Adipocyte (in vitro differentiated cells): ENCODE data around the gene RILP.

Source experiments
- DNase-seq: peaks from one replicate; pipeline ENCODE4 v3.0.0-alpha.2; 2015; ENCODE audit warnings: low read depth
- H3K27me3 ChIP-seq: replicated peaks from 2 replicates; pipeline ENCODE4 v1.7.0; 2013; ENCODE audit warnings: mild to moderate bottlenecking, low read length, moderate library complexity; ENCODE audit not compliant: control insufficient read depth, insufficient read depth
- H3K36me3 ChIP-seq: 2 replicates; pipeline ENCODE4 v1.7.0; 2013; ENCODE audit warnings: low read length, mild to moderate bottlenecking, moderate library complexity; ENCODE audit not compliant: control insufficient read depth, insufficient read depth, severe bottlenecking
- H3K4me1 ChIP-seq: 2 replicates; pipeline ENCODE4 v1.7.0; 2013; ENCODE audit warnings: mild to moderate bottlenecking, low read length, moderate library complexity; ENCODE audit not compliant: control insufficient read depth, insufficient read depth
- H3K4me3 ChIP-seq: 2 replicates; pipeline ENCODE4 v1.7.0; 2013; ENCODE audit warnings: mild to moderate bottlenecking, low read length, moderate library complexity
- H3K9ac ChIP-seq: 2 replicates; pipeline ENCODE4 v1.7.0; 2013; ENCODE audit warnings: mild to moderate bottlenecking, low read length, moderate library complexity
- H3K9me3 ChIP-seq: 2 replicates; pipeline ENCODE4 v1.7.0; 2013; ENCODE audit warnings: mild to moderate bottlenecking, low read length, moderate library complexity; ENCODE audit not compliant: control insufficient read depth

Gene RILP

DNA sequence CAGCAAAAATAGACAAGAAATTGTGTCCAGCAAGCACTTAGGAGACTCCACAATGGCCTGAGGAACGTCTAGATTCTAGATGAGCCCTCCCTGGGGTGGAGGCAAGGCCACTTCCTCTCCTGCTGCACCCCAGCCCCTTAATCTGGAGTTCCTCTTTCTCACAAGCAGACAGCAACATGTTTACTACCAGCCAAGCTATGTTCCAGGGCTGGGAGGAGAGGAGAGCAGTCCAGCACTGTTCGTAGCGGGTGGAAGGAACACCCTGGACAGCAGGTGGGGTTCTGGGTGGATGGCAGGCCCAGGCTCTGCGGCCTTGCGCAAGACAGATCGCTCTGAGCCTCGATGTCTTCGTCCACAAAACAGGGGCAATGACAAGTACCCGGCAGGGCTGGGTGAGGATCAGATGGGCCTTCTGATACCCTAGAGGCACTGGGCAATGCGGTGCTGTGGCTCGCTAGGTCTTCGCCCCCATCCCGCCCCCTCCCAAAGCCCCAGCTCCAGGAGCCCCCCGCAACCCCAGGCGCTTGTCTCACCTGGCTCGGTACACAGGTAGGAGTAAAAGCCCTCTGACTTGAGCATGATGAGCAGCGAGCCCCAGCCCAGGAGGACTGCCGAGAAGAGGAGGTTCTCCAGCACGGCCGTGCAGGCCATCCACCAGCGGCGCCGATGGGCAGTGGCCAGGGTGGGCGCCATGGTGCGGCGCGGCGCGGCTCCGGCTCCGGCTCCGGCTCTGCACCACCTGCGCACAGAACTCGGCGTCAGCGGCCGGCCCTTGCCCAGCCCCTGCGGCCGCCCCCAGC is 22.3 kb downstream of the RILP start:
- H3K9me3 ChIP-seq = no peaks in the 10 kb centered on the region
- peak overlapping the region; percentile 92 for H3K4me3 ChIP-seq
- no peaks in the 10 kb centered on the region for H3K36me3 ChIP-seq
- H3K4me1 ChIP-seq = peaks cover 32% of the 10 kb centered on the region
- H3K9ac ChIP-seq = peak overlapping the region; percentile 90
- H3K27me3 ChIP-seq = no peaks in the 10 kb centered on the region
- DNase-seq = no peak

GRCh38 chr17:1626333-1626732 is 23.3 kb downstream of the RILP start:
- Histone ChIP-seq H3K27me3 (no peaks in the 10 kb centered on the region), H3K9ac (peak overlapping the region; percentile 71), H3K36me3 (peaks cover 3% of the 10 kb centered on the region), H3K9me3 (no peaks in the 10 kb centered on the region), H3K4me1 (peaks cover 32% of the 10 kb centered on the region), H3K4me3 (peak overlapping the region; percentile 92)
- no peak for DNase-seq

DNA sequence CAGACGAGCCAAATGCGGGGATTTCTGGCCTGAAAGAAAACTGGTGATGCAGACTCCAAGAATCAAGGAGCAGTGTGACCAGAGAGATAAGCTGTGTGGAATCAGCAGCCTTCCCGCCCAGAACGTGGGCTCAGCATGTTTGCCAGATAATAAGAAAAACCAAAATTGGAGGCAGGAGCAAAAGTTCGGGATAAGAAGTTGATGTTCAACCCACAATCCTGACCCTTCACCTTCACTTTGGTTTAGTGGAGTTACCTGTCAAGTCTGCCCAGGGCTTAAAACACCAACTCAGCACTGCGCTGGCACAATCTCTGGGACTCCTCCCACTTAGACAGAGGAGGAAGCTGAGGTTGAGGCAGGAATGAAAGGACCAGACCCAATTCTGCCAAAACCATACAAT is 24.1 kb downstream of the RILP start:
- no peaks in the 10 kb centered on the region for H3K27me3 ChIP-seq
- no peak for DNase-seq
- H3K4me3 ChIP-seq = peak overlapping the region; percentile 92
- H3K9ac ChIP-seq = peak overlapping the region; percentile 71
- H3K36me3 ChIP-seq = peaks cover 6% of the 10 kb centered on the region
- H3K9me3 ChIP-seq = no peaks in the 10 kb centered on the region
- H3K4me1 ChIP-seq = peaks cover 32% of the 10 kb centered on the region

- Histone ChIP-seq H3K4me1 (peaks cover 32% of the 10 kb centered on the region), H3K9ac (peak overlapping the region; percentile 71), H3K27me3 (no peaks in the 10 kb centered on the region), H3K9me3 (no peaks in the 10 kb centered on the region), H3K36me3 (peaks cover 6% of the 10 kb centered on the region), H3K4me3 (no peak overlapping the region)
- no peak for DNase-seq
These were observed 24.6 kb downstream of the RILP start for GRCh38 chr17:1625053-1625452.

DNA sequence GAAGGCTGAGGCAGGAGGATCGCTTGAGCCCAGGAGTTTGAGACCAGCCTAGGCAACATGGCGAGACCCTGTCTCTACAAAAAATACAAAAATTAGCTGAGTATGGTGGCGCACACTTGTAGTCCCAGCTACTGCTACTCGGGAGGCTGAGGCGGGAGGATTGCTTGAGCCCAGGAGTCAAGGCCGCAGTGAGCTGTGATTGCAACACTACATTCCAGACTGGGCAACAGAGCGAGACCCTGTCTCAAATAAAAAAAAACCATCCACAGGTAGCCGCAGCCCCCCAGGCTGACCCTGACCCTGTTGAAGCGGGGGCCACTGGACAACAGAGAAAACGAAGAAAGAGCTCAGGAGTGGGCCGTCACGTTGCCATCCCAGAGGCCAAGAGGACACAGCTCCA is 25.0 kb downstream of the RILP start:
- H3K9ac ChIP-seq = no peak overlapping the region
- H3K4me3 ChIP-seq = no peak overlapping the region

DNA sequence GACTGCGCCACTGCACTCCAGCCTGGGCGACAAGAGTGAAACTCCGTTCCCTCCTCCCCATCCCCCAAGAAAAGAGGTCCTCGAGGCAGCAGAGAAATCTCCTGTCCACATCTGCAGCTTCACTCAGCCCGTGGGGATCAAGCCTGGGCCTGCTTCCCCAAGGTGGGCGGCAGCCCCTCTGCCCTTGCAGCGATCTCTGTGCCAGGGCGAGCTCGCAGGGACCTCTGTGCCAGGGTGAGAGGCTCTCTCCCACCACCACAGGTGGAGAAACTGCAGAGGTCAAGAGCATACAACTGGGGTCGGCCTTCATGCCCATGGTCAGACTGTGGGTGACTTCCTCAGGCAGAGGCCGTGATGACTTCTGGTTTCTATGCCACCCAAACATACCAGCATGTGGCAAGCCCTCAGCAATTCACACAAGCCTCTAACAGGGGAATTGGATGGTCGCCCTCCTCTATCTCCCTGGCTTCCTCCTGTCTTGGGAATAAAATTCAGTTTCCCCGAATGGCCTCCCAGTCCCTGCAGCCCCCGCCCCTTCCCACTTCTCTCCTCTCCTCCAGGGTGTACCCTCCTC is 26.5 kb downstream of the RILP start:
- peaks cover 11% of the 10 kb centered on the region for H3K36me3 ChIP-seq
- no peaks in the 10 kb centered on the region for H3K27me3 ChIP-seq
- peaks cover 27% of the 10 kb centered on the region for H3K4me1 ChIP-seq
- no peak overlapping the region for H3K4me3 ChIP-seq
- no peaks in the 10 kb centered on the region for H3K9me3 ChIP-seq
- no peak for DNase-seq
- no peak overlapping the region for H3K9ac ChIP-seq

More for the DNA sequence above, 25.0 kb downstream of the RILP start:
- no peak for DNase-seq
- H3K9me3 ChIP-seq = no peaks in the 10 kb centered on the region
- peaks cover 31% of the 10 kb centered on the region for H3K4me1 ChIP-seq
- H3K36me3 ChIP-seq = peaks cover 6% of the 10 kb centered on the region
- H3K27me3 ChIP-seq = no peaks in the 10 kb centered on the region

- Histone ChIP-seq H3K4me1 (peaks cover 23% of the 10 kb centered on the region), H3K36me3 (peaks cover 11% of the 10 kb centered on the region), H3K9ac (no peak overlapping the region), H3K9me3 (no peaks in the 10 kb centered on the region), H3K4me3 (no peak overlapping the region), H3K27me3 (no peaks in the 10 kb centered on the region)
- no peak for DNase-seq
These were observed 28.3 kb downstream of the RILP start for GRCh38 chr17:1621273-1621954.

DNA sequence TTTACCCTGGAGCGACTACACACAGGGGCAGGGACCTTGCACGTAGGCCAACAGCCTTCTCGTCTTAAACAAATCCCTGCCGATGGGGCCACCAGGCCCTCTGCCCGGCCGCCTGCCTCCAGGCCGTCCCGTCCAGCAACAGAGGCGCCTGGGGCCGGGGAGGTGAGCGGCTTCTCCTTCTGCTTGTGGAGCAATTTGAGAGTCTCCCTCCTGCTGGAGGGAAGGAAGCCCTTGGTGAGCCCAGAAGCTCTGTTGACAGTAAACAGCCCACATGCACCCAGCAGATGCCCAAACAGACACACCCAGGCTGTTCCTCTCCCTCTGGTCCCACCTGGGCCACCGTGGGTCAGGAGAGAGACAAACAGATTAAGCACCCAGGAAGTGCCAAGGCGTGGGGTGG is 29.2 kb downstream of the RILP start:
- Histone ChIP-seq H3K4me1 (peaks cover 14% of the 10 kb centered on the region), H3K9me3 (no peaks in the 10 kb centered on the region), H3K4me3 (no peak overlapping the region), H3K9ac (no peak overlapping the region), H3K27me3 (no peaks in the 10 kb centered on the region), H3K36me3 (peaks cover 11% of the 10 kb centered on the region)
- no peak for DNase-seq

GRCh38 chr17:1617620-1618174 is 32.0 kb downstream of the RILP start:
- Histone ChIP-seq H3K36me3 (peaks cover 25% of the 10 kb centered on the region), H3K4me1 (peaks cover 7% of the 10 kb centered on the region), H3K9me3 (no peaks in the 10 kb centered on the region), H3K27me3 (no peaks in the 10 kb centered on the region), H3K4me3 (no peak overlapping the region), H3K9ac (peak overlapping the region; percentile 25)
- DNase-seq = peak; percentile 49

DNA sequence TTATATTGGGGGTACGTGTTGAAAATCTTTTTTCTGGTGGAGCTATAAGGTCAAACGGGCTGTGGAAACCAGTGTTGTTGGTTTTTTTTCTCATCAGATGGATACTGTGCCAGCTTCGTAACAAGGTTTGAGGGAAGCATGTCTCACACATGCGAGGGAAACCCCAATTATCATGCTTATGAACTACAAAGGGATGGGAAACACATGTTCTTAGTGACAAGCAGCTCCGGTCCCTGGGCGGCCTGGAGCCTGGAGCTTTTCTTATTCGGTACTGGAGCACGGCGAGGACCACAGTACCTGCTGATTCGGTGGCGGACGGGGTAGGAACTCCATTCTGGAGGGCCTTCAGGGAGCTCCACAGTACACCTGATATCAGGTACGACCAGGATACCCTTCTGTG is 33.6 kb downstream of the RILP start:
- peaks cover 24% of the 10 kb centered on the region for H3K36me3 ChIP-seq
- DNase-seq = no peak

DNA sequence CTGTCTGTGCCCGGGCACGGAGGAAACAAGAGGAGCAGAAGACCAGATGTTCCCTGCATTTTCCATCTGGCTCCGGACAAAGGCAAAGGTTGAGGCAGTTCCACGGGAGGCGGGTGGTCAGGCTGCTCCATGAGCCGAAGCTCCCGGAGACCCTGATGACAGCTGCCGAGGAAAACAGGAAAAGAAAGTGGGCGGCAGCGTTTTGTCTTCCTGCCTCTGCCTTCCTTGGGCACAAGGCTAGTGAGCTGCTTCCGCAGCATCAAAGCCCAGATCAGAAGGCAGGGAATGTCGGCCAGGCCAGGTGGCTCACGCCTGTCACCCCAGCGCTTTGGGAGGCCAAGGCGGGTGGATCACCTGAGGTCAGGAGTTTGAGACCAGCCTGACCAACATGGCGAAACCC is 37.3 kb downstream of the RILP start:
- H3K9me3 ChIP-seq = no peaks in the 10 kb centered on the region
- peaks cover 7% of the 10 kb centered on the region for H3K4me1 ChIP-seq
- no peak for DNase-seq
- H3K9ac ChIP-seq = no peak overlapping the region
- no peaks in the 10 kb centered on the region for H3K27me3 ChIP-seq
- no peak overlapping the region for H3K4me3 ChIP-seq
- H3K36me3 ChIP-seq = peaks cover 16% of the 10 kb centered on the region

More for the DNA sequence above, 33.6 kb downstream of the RILP start:
- Histone ChIP-seq H3K27me3 (no peaks in the 10 kb centered on the region), H3K4me3 (no peak overlapping the region), H3K9ac (no peak overlapping the region), H3K4me1 (peaks cover 7% of the 10 kb centered on the region), H3K9me3 (no peaks in the 10 kb centered on the region)
